Measurements from ENCODE around the gene BLM. TPM values are rescaled to one million over a fixed set of nuclear protein-coding genes. Genes with fewer than 3 reads are reported as not detected.

Gene BLM
- total and polyA plus RNA-seq, 2 of the 8 experiments (the other 6 are each of a cell fraction or from before 2014, with no cell fraction given): 15.2 to 46.7 TPM

DNA sequence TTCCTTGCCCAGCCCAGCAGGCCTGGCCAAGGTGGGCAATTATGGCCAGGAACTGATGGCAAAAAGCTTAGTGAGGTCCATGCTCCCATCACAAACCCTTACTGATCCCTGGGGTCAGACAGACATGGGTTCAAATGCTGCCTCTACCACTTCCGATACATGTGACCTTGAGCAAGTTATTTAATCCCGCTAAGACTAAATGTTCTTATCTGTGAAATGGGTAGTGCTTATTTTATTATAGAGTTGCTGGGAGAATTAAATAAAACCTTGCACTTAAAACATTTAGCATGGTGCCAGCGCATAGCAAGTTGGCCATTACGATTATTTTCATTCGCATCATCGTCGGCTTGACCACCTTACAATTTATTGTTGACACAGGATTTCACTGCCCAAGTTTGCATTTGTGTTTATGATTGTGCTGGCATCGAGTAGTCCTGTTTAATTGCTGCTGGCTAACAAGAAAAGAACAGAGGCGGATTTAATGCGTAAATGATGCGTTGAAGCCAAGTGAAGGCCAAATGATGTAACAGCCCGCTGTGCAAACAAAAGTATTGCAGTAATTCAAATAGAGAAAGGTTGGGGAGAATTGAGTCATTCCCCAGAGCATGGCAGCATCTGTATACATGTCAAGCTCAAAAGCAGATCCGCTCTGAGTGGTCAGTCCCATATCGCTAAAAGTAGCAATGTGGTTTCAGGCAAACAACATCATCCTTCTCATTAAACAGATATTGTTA is 144.0 kb downstream of the BLM start:
- Histone ChIP-seq H3K4me2 (ENCODE audit: insufficient read depth in 1 of 2, low read depth in 2 of 2, low read length in 2 of 2) (no peak overlapping the region), H3K9ac (replicated peaks in 1 of 4; ENCODE audit: extremely low read depth in 1 of 4, low read depth in 3 of 4, low read length in 3 of 4) (no peak overlapping the region), H4K8ac (ENCODE audit: extremely low read depth, insufficient read depth, low read length) (no peak overlapping the region), H3K36me3 (ENCODE audit: control insufficient read depth in 2 of 4, insufficient read depth in 4 of 4, low read length in 3 of 4) (no peaks in the 10 kb centered on the region), H3K27me3 (replicated peaks in 1 of 4; ENCODE audit: control insufficient read depth in 3 of 4, extremely low read depth in 1 of 4, insufficient read depth in 3 of 4, low read length in 3 of 4) (no peaks in the 10 kb centered on the region), H3K14ac (ENCODE audit: insufficient read length) (no peak overlapping the region), H3K4me1 (replicated peaks in 1 of 4; ENCODE audit: control insufficient read depth in 3 of 4, insufficient read depth in 4 of 4, low read length in 3 of 4) (peaks cover 0 to 8% (median 5%) of the 10 kb centered on the region in 4 experiments; a peak in 6 of 7 replicates), H2BK12ac (ENCODE audit: low read depth, low read length) (0 out of 2 replicates have a peak overlapping the region, but pooled peaks have one; percentile 40), H3K56ac (replicated peaks; ENCODE audit: insufficient read length, low read depth, low read length) (no peak overlapping the region), H2AFZ (ENCODE audit: low read length) (no peak overlapping the region), H3K4ac (replicated peaks; ENCODE audit: insufficient read length, low read depth, low read length) (no peak overlapping the region), H3K23ac (ENCODE audit: insufficient read length) (no peak overlapping the region), H2BK5ac (ENCODE audit: low read depth, low read length) (0 out of 2 replicates have a peak overlapping the region, but pooled peaks have one; percentile 19), H3K27ac (ENCODE audit: low read depth, low read length) (no peak overlapping the region), H3K79me1 (ENCODE audit: low read depth, low read length) (no peaks in the 10 kb centered on the region), H2BK20ac (ENCODE audit: low read length) (peak overlapping the region; percentile 16; the same call in 1 of the 2 replicates), H4K5ac (ENCODE audit: insufficient read length, low read depth, low read length) (no peak overlapping the region), H3K23me2 (ENCODE audit: low read depth, low read length) (peaks cover 1% of the 10 kb centered on the region; the same call in 1 of the 2 replicates), H3K4me3 (ENCODE audit: extremely low read depth in 1 of 4, insufficient read depth in 2 of 4, low read depth in 3 of 4, low read length in 4 of 4) (no peak overlapping the region), H3K79me2 (ENCODE audit: control insufficient read depth in 1 of 2, insufficient read depth in 2 of 2, low read length in 2 of 2) (no peaks in the 10 kb centered on the region), H2BK15ac (ENCODE audit: low read length) (no peak overlapping the region), H3K18ac (ENCODE audit: extremely low read depth, low read length) (no peak overlapping the region), H3K9me3 (ENCODE audit: insufficient read depth in 2 of 2, low read depth in 1 of 2, low read length in 1 of 2) (no peaks in the 10 kb centered on the region), H4K91ac (replicated peaks; ENCODE audit: insufficient read length, low read length) (no peak overlapping the region), H2BK120ac (replicated peaks; ENCODE audit: low read depth, low read length) (no peak overlapping the region), H2AK5ac (ENCODE audit: low read depth, low read length) (no peak overlapping the region), H4K20me1 (replicated peaks in 1 of 2; ENCODE audit: control insufficient read depth in 1 of 2, insufficient read depth in 2 of 2, low read length in 2 of 2) (no peaks in the 10 kb centered on the region)
- POLR2A ChIA-PET (ENCODE audit: partially characterized antibody): interaction anchor here (0.8 to 1.2 kb wide), 2 partner anchors 18 to 22 kb away, joined by 3 read pairs; no protein-coding TSS in a partner anchor
- FAIRE-seq (no peak), DNase-seq (ENCODE audit: low read depth in 1 of 2, low spot score in 2 of 2) (no peak)
- WGBS, 2 experiments (ENCODE audit: extremely low coverage in 1 of 2, insufficient coverage in 1 of 2, insufficient read length in 1 of 2, insufficient replicate concordance in 2 of 2, low coverage in 1 of 2, low lambda C conversion rate in 2 of 2, missing lambda C conversion rate in 1 of 2): 97% methylated on average over 14 of the region's 14 CpGs; no CpG with 5 or more reads in 1 of the 2 experiments
- CTCF ChIA-PET (ENCODE audit: partially characterized antibody): interaction anchor here (0.5 to 1.3 kb wide), 4 partner anchors 18 to 499 kb away, joined by 3 read pairs; no protein-coding TSS in a partner anchor
- TF ChIP-seq EZH2 (IDR thresholded peaks at IDR 0.05; ENCODE audit: low read depth, low read length, severe bottlenecking): no peak

Data from H1 (cell line).